Measurements from ENCODE around the gene LEMD3. TPM values are rescaled to one million over a fixed set of nuclear protein-coding genes. Genes with fewer than 3 reads are reported as not detected.

Gene LEMD3
- 19.5 and 25.7 TPM in 2 replicates for total RNA-seq

GRCh38 chr12:65169320-65170208 lies at the start of gene LEMD3:
LEMD3 (plus strand) TSS chr12:65169583; CDS start chr12:65169597, 14 bp downstream.

GRCh38 chr12:65121049-65121955 lies 48.1 kb upstream of the LEMD3 start, which contains the start of gene WIF1:
WIF1 (minus strand) TSS chr12:65121305; CDS start chr12:65121191, 114 bp downstream.

DNA sequence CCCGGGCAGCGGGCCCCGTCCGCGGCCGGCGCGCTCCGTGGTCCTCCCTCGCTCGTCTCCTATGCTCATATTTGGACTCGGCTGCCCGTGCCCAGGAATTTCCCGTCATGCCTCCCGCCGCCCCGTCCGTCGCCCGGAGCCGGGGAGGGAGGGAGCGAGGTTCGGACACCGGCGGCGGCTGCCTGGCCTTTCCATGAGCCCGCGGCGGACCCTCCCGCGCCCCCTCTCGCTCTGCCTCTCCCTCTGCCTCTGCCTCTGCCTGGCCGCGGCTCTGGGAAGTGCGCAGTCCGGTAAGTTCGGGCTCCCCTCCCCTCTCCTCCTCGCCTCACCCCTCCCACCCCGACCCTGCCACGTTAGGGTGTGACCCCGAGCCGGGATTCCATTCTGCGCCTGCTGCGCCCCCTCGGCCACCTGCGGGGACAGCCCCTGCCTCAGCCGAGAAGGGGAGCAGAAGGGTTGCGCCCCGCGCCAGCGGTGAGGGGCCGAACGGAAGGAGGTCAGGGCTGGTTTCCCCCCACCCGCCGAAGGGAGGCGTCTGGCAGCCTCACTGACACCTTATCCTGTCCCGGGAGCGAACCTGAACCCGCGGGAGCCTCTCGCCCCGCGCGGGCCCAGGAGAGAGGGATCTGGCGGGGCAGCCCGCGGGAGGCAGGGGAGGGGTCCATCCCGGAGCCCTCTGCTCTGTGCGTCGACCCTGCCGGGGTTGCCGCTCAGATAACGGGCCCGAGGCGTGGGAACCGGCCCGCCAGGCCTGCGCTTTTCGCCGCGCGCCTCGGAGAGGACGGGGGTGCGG lies 109.4 kb downstream of the LEMD3 start, which contains the start of gene MSRB3:
MSRB3 (plus strand) TSS at position 108 of the 793 bp plus-strand sequence. CDS start 29,897 bp downstream, outside the sequence.

Other genes starting within 250 kb of the LEMD3 start
- gene WIF1, start 48.3 kb upstream of the LEMD3 start, total RNA-seq = 0.15 and 0.66 TPM in 2 replicates
- 37.1 TPM in 2 replicates for gene MSRB3, start 109.1 kb downstream of the LEMD3 start, total RNA-seq

Measured in smooth muscle cell of trachea (primary cell).